ENCODE results near the gene RGS12. TPM values are rescaled to one million over a fixed set of nuclear protein-coding genes. Genes with fewer than 3 reads are reported as not detected.

RGS12 gene
- total RNA-seq, 1 experiment from 2014 or later = 53.9 TPM

DNA sequence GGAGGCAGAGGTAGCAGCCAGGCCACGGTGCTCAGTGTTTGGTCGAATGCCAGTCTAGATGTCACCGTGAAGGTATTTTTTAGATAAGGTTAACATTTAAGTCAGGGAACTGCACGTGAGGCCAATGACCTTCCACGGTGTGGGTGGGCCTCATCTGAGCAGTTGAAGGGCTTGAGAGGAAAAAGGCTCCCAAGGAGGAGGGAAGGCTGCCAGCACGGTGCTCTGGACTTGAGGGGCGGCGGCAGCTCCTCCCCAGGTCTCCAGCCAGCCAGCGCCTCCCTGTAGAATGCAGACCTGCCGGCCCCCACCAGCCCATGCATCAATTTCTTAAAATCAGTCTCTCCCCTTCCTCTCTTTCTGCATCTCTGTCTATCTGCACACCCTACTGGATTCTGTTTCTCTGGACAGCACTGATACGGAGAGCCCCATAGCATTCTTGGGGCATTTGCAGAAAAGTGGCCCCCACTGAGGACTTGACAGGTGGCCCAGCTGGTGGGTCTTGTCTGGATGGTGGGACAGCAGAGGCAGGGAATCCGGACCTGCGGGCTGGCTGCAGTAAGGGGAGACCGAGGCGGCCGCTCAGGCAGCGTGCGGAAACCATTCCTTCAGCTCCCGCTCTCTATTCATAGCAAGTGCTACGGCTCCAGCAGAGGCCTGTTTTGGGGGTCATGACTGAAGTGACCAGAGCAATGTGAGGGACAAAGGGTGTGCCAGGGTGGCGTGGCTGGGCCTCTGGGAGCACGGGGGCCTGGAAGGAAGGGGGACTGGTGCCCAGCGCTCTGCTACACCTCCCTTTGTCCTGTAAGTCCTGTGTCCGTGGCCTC lies 7.9 kb upstream of the RGS12 start:
- Histone ChIP-seq H3K27me3 (replicated peaks; ENCODE audit: insufficient read depth, low read depth, low read length, poor library complexity) (no peaks in the 10 kb centered on the region), H3K36me3 (ENCODE audit: insufficient read depth, low read length, poor library complexity, severe bottlenecking) (no peaks in the 10 kb centered on the region), H3K4me1 (ENCODE audit: insufficient read depth, low read length, poor library complexity, severe bottlenecking) (peaks cover 7% of the 10 kb centered on the region), H3K27ac (ENCODE audit: low read depth, low read length, poor library complexity, severe bottlenecking) (no peak overlapping the region), H3K4me3 (ENCODE audit: low read depth, low read length, poor library complexity, severe bottlenecking) (no peak overlapping the region), H3K9me3 (ENCODE audit: low read depth, low read length, poor library complexity, severe bottlenecking) (no peaks in the 10 kb centered on the region)
- TF ChIP-seq, protein P1, sequence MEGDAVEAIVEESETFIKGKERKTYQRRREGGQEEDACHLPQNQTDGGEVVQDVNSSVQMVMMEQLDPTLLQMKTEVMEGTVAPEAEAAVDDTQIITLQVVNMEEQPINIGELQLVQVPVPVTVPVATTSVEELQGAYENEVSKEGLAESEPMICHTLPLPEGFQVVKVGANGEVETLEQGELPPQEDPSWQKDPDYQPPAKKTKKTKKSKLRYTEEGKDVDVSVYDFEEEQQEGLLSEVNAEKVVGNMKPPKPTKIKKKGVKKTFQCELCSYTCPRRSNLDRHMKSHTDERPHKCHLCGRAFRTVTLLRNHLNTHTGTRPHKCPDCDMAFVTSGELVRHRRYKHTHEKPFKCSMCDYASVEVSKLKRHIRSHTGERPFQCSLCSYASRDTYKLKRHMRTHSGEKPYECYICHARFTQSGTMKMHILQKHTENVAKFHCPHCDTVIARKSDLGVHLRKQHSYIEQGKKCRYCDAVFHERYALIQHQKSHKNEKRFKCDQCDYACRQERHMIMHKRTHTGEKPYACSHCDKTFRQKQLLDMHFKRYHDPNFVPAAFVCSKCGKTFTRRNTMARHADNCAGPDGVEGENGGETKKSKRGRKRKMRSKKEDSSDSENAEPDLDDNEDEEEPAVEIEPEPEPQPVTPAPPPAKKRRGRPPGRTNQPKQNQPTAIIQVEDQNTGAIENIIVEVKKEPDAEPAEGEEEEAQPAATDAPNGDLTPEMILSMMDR (conservative IDR thresholded peaks at IDR 0.05; ENCODE audit: low read depth, low read length) = no peak
- no peak for TF ChIP-seq EZH2 (IDR thresholded peaks at IDR 0.05; ENCODE audit: borderline replicate concordance, low read depth, low read length, poor library complexity, severe bottlenecking)
- no TSS peak for BruUV-seq (replicated peaks)
- CTCF ChIA-PET = no interaction called here
- intact Hi-C loops (cut with micrococcal nuclease; ENCODE audit: unreplicated experiment) = no loop called here
- POLR2A ChIA-PET (ENCODE audit: low non-redundant PET) = no interaction called here
- DNase-seq (ENCODE audit: low spot score) = no peak

DNA sequence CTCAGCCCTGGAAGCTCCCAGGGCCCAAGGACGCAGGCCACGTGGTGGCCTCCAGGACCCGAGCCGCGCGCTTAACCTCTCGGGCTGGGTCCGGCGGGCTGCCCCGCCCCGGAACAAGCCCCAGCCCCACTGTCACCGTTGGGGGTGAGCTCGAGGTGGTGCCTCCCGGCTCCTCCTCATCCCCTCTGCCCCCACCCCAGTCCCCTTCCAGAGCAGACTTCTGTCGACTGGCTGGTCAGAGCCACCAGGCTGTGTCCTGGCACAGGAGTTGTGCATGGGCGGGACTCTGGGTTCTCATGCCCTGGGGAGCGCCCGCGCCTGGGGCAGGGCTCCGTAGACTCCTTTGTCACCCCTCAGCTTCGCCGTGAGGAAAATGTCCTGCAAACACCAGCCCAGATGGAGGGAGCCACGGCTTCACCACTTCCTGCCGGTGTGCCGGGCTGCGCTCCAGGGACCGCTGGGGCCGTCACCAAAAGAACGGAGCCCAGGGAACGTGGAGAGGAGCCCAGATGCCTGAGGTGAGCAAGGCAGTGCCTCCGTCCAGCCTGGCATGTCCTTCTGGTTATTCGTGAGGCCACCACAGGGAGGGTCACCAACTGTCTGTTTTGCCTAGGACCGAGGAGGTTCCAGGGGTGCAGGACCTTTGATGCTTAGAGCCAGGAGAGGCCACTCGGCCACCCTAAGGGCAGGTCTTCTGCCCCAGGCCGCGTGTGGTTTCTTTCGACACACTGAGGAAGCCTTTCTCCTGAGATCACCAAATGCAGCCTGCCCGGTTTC lies 7.1 kb upstream of the RGS12 start:
- Histone ChIP-seq H3K9me3 (ENCODE audit: low read depth, low read length, poor library complexity, severe bottlenecking) (no peaks in the 10 kb centered on the region), H3K36me3 (ENCODE audit: insufficient read depth, low read length, poor library complexity, severe bottlenecking) (no peaks in the 10 kb centered on the region), H3K27me3 (replicated peaks; ENCODE audit: insufficient read depth, low read depth, low read length, poor library complexity) (no peaks in the 10 kb centered on the region), H3K4me3 (ENCODE audit: low read depth, low read length, poor library complexity, severe bottlenecking) (no peak overlapping the region), H3K4me1 (ENCODE audit: insufficient read depth, low read length, poor library complexity, severe bottlenecking) (peaks cover 7% of the 10 kb centered on the region), H3K27ac (ENCODE audit: low read depth, low read length, poor library complexity, severe bottlenecking) (no peak overlapping the region)
- no peak for TF ChIP-seq EZH2 (IDR thresholded peaks at IDR 0.05; ENCODE audit: borderline replicate concordance, low read depth, low read length, poor library complexity, severe bottlenecking)
- TF ChIP-seq, protein P1 (conservative IDR thresholded peaks at IDR 0.05; ENCODE audit: low read depth, low read length) = no peak
- ChIA-PET CTCF (no interaction called here), POLR2A (ENCODE audit: low non-redundant PET) (no interaction called here)
- no TSS peak for BruUV-seq (replicated peaks)
- DNase-seq (ENCODE audit: low spot score) = no peak
- intact Hi-C loops (cut with micrococcal nuclease; ENCODE audit: unreplicated experiment) = no loop called here

DNA sequence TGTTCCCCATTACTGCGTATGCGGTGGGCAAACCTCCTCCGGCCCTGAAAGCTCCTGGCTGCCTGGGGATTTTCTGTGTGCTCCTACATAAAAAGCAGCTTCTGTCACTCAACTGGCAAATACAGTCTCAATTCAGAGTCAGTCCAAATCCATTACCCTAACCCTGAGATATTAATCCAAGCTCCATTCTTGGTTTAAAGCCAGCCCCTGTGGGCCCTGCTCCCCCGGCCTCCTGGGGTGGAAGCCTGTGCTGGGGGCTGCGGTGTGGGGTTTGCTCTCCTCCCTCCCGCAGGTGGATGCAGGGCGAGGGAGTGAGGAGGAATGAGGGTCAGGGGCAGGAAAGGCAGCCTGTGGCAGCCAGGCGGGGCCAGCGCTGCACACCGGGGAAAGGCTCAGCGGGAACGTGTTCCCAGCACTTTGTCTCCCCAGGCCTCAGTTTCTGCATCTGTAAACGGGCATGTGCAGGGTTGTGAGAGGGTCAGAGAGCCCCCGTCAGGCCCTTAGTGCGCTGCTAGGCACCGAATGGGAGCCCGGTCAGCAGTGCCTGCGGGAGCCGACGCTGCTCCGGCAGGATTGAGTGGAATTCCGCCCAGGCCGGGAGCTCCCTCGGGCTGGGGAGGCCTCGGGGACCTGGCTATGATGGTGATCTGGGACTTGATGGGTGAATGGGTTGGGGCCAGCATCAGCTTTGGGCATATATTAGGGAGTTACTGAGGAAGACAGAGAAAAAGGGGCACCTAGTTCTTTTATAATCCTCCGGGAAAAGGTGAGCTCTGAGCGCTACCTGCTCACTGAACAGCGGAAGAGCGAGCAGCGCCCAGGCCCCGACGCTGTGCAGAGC lies 6.3 kb upstream of the RGS12 start:
- TF ChIP-seq, protein P1 (conservative IDR thresholded peaks at IDR 0.05; ENCODE audit: low read depth, low read length) = no peak
- TF ChIP-seq EZH2 (IDR thresholded peaks at IDR 0.05; ENCODE audit: borderline replicate concordance, low read depth, low read length, poor library complexity, severe bottlenecking) = no peak
- Histone ChIP-seq H3K36me3 (ENCODE audit: insufficient read depth, low read length, poor library complexity, severe bottlenecking) (no peaks in the 10 kb centered on the region), H3K27ac (ENCODE audit: low read depth, low read length, poor library complexity, severe bottlenecking) (no peak overlapping the region), H3K4me3 (ENCODE audit: low read depth, low read length, poor library complexity, severe bottlenecking) (no peak overlapping the region), H3K4me1 (ENCODE audit: insufficient read depth, low read length, poor library complexity, severe bottlenecking) (peaks cover 10% of the 10 kb centered on the region), H3K27me3 (replicated peaks; ENCODE audit: insufficient read depth, low read depth, low read length, poor library complexity) (no peaks in the 10 kb centered on the region), H3K9me3 (ENCODE audit: low read depth, low read length, poor library complexity, severe bottlenecking) (no peaks in the 10 kb centered on the region)
- CTCF ChIA-PET = no interaction called here
- BruUV-seq (replicated peaks) = no TSS peak
- POLR2A ChIA-PET (ENCODE audit: low non-redundant PET) = no interaction called here
- no peak for DNase-seq (ENCODE audit: low spot score)
- intact Hi-C loops (cut with micrococcal nuclease; ENCODE audit: unreplicated experiment) = no loop called here

All from A673 (cell line).